SKM-1 treated with dmso at 0.1 percent for 144 hours (cell line): Measurements from ENCODE around the gene ATRN.
"Not testable (repeated sequence)": the region's sequence is repeated elsewhere in the genome, so short reads cannot be mapped to it uniquely, and the experiment has no call there.

Source experiments
- DNase-seq: peaks from one replicate; lab custom pipeline; 2025; ENCODE audit not compliant: unreplicated experiment; lab: John Stamatoyannopoulos, UW

The ATRN gene

GRCh38 chr20:3514012-3514642, 43.3 kb downstream of the ATRN start:
- DNase-seq: no peak

GRCh38 chr20:3515379-3516170, 44.8 kb downstream of the ATRN start:
- no peak for DNase-seq

GRCh38 chr20:3521852-3522740, 51.3 kb downstream of the ATRN start:
- DNase-seq: no peak

- not testable (repeated sequence) for DNase-seq
Measured at GRCh38 chr20:3524696-3525095, 53.9 kb downstream of the ATRN start.

GRCh38 chr20:3532089-3532615, 61.3 kb downstream of the ATRN start:
- DNase-seq: no peak

GRCh38 chr20:3537733-3538132, 66.9 kb downstream of the ATRN start:
- not testable (repeated sequence) for DNase-seq

- DNase-seq: no peak
Measured at GRCh38 chr20:3539311-3540107, 68.7 kb downstream of the ATRN start.

GRCh38 chr20:3541887-3542721, 71.3 kb downstream of the ATRN start:
- no peak for DNase-seq

GRCh38 chr20:3543901-3544507, 73.2 kb downstream of the ATRN start:
- no peak for DNase-seq

- no peak for DNase-seq
Measured at GRCh38 chr20:3545401-3545925, 74.6 kb downstream of the ATRN start.

GRCh38 chr20:3547906-3548305, 77.1 kb downstream of the ATRN start:
- no peak for DNase-seq

- no peak for DNase-seq
Measured at GRCh38 chr20:3550837-3551236, 80.0 kb downstream of the ATRN start.

GRCh38 chr20:3551681-3552434, 81.0 kb downstream of the ATRN start:
- no peak for DNase-seq

GRCh38 chr20:3553663-3554062, 82.8 kb downstream of the ATRN start:
- DNase-seq: no peak

- DNase-seq: no peak
Measured at GRCh38 chr20:3557237-3557785, 86.5 kb downstream of the ATRN start.

- no peak for DNase-seq
Measured at GRCh38 chr20:3559231-3559630, 88.4 kb downstream of the ATRN start.

- no peak for DNase-seq
Measured at GRCh38 chr20:3559637-3560036, 88.8 kb downstream of the ATRN start.

GRCh38 chr20:3560162-3560561, 89.3 kb downstream of the ATRN start:
- DNase-seq: no peak
